ENCODE measurements around the gene FBXO5.

DNA sequence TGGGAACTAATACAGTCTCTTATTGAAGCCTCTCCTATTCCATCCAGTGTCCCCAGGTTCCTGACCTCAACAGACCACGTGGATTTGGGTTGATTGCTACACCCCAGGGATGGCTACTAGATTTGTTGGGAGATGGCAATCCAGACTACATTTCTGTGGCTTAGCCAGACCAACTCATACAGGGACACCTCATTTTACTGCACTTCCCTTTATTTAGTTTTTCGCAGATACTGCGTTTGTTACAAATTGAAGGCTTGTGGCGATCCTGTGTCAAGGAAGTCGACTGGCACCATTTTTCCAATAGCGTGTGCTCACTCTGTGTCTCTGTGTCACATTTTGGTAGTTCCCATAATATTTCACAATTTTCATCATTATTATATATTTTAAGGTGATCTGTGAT, 30.0 kb upstream of the FBXO5 start:
- TF ChIP-seq CTCF (IDR thresholded peaks at IDR 0.05) (no peak), POLR2A (IDR thresholded peaks at IDR 0.05) (no peak)

Measured in ovary (tissue), 3 donors.